Prostate gland (tissue), 2 donors: ENCODE data around the gene PTPRCAP. TPM values are rescaled to one million over a fixed set of nuclear protein-coding genes. Genes with fewer than 3 reads are reported as not detected.
A peak's percentile ranks its signal among the peaks of the same experiment; 100 is the strongest.

Experiments used
- DNase-seq: peaks from one replicate; pipeline ENCODE4 v3.0.0-alpha.2; 2019; ENCODE audit warnings: low spot score
- H3K27ac ChIP-seq, 2 donors: fragments of 200-600 bp; sonication (generic); 2 replicates each; pipeline ENCODE4 v1.5.1; 2017 to 2019
- H3K27me3 ChIP-seq: fragments of 200-600 bp; sonication (generic); replicated peaks from 2 replicates; pipeline ENCODE4 v1.5.1; 2019; ENCODE audit not compliant: insufficient read depth
- H3K36me3 ChIP-seq, 2 donors: fragments of 200-600 bp; sonication (generic); 1 replicate in 1 of 2; 2 replicates in 1 of 2; pipeline versions ENCODE4 v1.5.1 to v1.8.1; 2017 to 2019
- H3K4me1 ChIP-seq: fragments of 200-600 bp; sonication (generic); replicated peaks from 2 replicates; pipeline ENCODE4 v1.5.1; 2019
- H3K4me3 ChIP-seq, 2 donors: fragments of 200-600 bp; sonication (generic); 2 replicates each; pipeline ENCODE4 v1.5.1; 2017 to 2019
- H3K9me3 ChIP-seq: fragments of 200-600 bp; sonication (generic); 2 replicates; pipeline ENCODE4 v1.5.1; 2017
- POLR2A ChIP-seq: fragments of 450-650 bp; IDR thresholded peaks from one replicate; pipeline ENCODE4 v1.6.1; 2016; ENCODE audit warnings: antibody characterized with exemption, mild to moderate bottlenecking
- POLR2AphosphoS5 ChIP-seq: sonication (generic); formaldehyde crosslinking; IDR thresholded peaks from one replicate; pipeline ENCODE4 v1.6.1; 2017; ENCODE audit warnings: antibody characterized with exemption
- WGBS: methylation state at CpG from one replicate; pipeline ENCODE4 v1.1.5; 2018; 5-methylcytosine and 5-hydroxymethylcytosine counted together
- intact Hi-C: fragments of 100-400 bp; cut with DNase I; formaldehyde crosslinking; loops from one replicate; pipeline ENCODE4 v1.14.2; 2022
- total RNA-seq, 2 donors: library from RNA; depleted of rRNA; stranded (reverse); fragments of >200 nt; gene quantifications; one replicate each; pipeline ENCODE4 v1.1.0, GENCODE V29; 2016
- TF ChIP-seq, protein P1 (sequence below), 4 experiments: fragments of 200-600 bp in 2 of 4; fragments of 450-650 bp in 2 of 4; sonication (generic) in 2 of 4; IDR thresholded peaks; 1 replicate in 3 of 4; 2 replicates in 1 of 4; pipeline ENCODE4 v1.5.1; 2016 to 2019; ENCODE audit warnings: antibody characterized with exemption in 4 of 4, mild to moderate bottlenecking in 2 of 4, moderate library complexity in 2 of 4

The PTPRCAP gene
- total RNA-seq, 2 donors from 2014 or later, result 2.9 to 5.9 TPM

- H3K36me3 ChIP-seq, result no peaks in the 10 kb centered on the region
- H3K27ac ChIP-seq, result peak overlapping the region; percentile 87 to 91
- H3K9me3 ChIP-seq, result no peaks in the 10 kb centered on the region
- intact Hi-C loops, result no loop called here
- peaks cover 9% of the 10 kb centered on the region for H3K4me1 ChIP-seq
- no peak for DNase-seq
- WGBS, result 73% methylated on average over 22 of the region's 22 CpGs
- no peak for TF ChIP-seq POLR2AphosphoS5
- no peak for TF ChIP-seq POLR2A
- peak overlapping the region; percentile 56 to 70 for H3K4me3 ChIP-seq
- no peaks in the 10 kb centered on the region for H3K27me3 ChIP-seq
Measured at GRCh38 chr11:67421430-67422031, 16.0 kb downstream of the PTPRCAP start.

GRCh38 chr11:67420646-67421429, 16.6 kb downstream of the PTPRCAP start:
- WGBS, result 2% methylated on average over 64 of the region's 97 CpGs
- no peaks in the 10 kb centered on the region for H3K27me3 ChIP-seq
- intact Hi-C loops, result no loop called here
- H3K9me3 ChIP-seq, result no peaks in the 10 kb centered on the region
- TF ChIP-seq POLR2A (peak; percentile 83), POLR2AphosphoS5 (peak; percentile 62)
- TF ChIP-seq, protein P1, sequence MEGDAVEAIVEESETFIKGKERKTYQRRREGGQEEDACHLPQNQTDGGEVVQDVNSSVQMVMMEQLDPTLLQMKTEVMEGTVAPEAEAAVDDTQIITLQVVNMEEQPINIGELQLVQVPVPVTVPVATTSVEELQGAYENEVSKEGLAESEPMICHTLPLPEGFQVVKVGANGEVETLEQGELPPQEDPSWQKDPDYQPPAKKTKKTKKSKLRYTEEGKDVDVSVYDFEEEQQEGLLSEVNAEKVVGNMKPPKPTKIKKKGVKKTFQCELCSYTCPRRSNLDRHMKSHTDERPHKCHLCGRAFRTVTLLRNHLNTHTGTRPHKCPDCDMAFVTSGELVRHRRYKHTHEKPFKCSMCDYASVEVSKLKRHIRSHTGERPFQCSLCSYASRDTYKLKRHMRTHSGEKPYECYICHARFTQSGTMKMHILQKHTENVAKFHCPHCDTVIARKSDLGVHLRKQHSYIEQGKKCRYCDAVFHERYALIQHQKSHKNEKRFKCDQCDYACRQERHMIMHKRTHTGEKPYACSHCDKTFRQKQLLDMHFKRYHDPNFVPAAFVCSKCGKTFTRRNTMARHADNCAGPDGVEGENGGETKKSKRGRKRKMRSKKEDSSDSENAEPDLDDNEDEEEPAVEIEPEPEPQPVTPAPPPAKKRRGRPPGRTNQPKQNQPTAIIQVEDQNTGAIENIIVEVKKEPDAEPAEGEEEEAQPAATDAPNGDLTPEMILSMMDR (IDR thresholded peaks at IDR 0.05), result peak in 2 of 4 experiments; percentile 34 to 40
- no peaks in the 10 kb centered on the region for H3K36me3 ChIP-seq
- H3K4me1 ChIP-seq, result peaks cover 11% of the 10 kb centered on the region
- H3K27ac ChIP-seq, result peak overlapping the region; percentile 87 to 91
- peak; percentile 96 for DNase-seq
- peak overlapping the region; percentile 56 to 70 for H3K4me3 ChIP-seq

- TF ChIP-seq, protein P1 (IDR thresholded peaks at IDR 0.05), result no peak
- TF ChIP-seq POLR2AphosphoS5 (no peak), POLR2A (no peak)
- intact Hi-C loops, result no loop called here
- H3K27me3 ChIP-seq, result no peaks in the 10 kb centered on the region
- DNase-seq, result no peak
- H3K27ac ChIP-seq, result peak overlapping the region; percentile 87 to 91
- no peaks in the 10 kb centered on the region for H3K9me3 ChIP-seq
- 35% methylated on average over 15 of the region's 15 CpGs for WGBS
- H3K4me1 ChIP-seq, result peaks cover 11% of the 10 kb centered on the region
- H3K4me3 ChIP-seq, result peak overlapping the region; percentile 56 to 70
- no peaks in the 10 kb centered on the region for H3K36me3 ChIP-seq
Measured at GRCh38 chr11:67420147-67420645, 17.3 kb downstream of the PTPRCAP start.

DNA sequence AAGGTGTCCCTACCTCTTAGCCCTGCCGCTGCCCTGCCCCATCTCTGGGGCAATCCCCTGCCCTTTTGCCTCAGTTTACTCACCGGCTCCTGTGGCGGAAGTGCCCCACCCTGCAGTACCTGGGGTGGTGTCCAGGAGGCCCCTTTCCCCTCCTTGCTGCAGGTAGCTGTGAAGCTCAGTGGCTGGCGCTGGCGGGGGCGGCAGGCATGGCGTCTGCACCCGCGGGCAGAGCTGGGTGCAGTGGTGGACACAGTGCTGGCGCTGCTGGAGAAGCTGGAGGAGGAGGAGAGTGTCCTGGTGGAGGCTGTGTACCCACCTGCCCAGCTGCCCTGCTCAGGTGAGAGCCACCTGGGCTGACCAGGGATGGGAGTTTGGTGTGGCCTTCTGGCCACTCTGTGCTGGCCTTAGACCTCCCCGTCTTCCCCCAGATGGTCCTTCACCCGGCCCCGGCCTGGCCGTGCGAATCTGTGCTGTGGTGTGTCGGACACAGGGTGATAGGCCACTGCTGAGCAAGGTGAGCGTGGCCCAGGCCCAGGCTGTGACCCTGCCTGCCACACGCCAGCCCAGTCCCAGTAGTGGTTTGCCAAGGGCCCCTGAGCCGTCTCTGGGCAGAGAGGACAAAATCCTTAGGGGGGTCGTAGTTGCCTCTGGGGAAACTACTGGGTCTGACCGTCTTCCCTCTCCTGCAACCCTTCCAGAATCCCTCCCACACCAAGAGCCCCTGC, 18.0 kb downstream of the PTPRCAP start:
- intact Hi-C loops, result no loop called here
- Histone ChIP-seq H3K36me3 (no peaks in the 10 kb centered on the region), H3K9me3 (no peaks in the 10 kb centered on the region), H3K4me1 (peaks cover 11% of the 10 kb centered on the region), H3K27ac (peak overlapping the region; percentile 87 to 91), H3K27me3 (no peaks in the 10 kb centered on the region), H3K4me3 (no peak overlapping the region)
- DNase-seq, result no peak
- TF ChIP-seq POLR2A, result no peak
- TF ChIP-seq POLR2AphosphoS5, result no peak
- TF ChIP-seq, protein P1 (IDR thresholded peaks at IDR 0.05), result no peak
- 93% methylated on average over 19 of the region's 21 CpGs for WGBS
